ENCODE measurements around the gene GMDS.

GMDS gene

GRCh38 chr6:1729133-1729749 lies 516.2 kb downstream of the GMDS start:
- no peak overlapping the region for H3K4me3 ChIP-seq (ENCODE audit: low read depth, low read length)
- no peak for TF ChIP-seq CTCF (IDR thresholded peaks at IDR 0.05; ENCODE audit: borderline replicate concordance, insufficient read depth, low read depth, low read length)

- no peak overlapping the region for H3K4me3 ChIP-seq (ENCODE audit: low read depth, low read length)
- TF ChIP-seq CTCF (IDR thresholded peaks at IDR 0.05; ENCODE audit: borderline replicate concordance, insufficient read depth, low read depth, low read length), result no peak
Measured at GRCh38 chr6:1726341-1726768, 519.0 kb downstream of the GMDS start.

- TF ChIP-seq CTCF (IDR thresholded peaks at IDR 0.05; ENCODE audit: borderline replicate concordance, insufficient read depth, low read depth, low read length), result no peak
- no peak overlapping the region for H3K4me3 ChIP-seq (ENCODE audit: low read depth, low read length)
Measured at GRCh38 chr6:1724616-1725015, 520.8 kb downstream of the GMDS start.

- TF ChIP-seq CTCF (IDR thresholded peaks at IDR 0.05; ENCODE audit: borderline replicate concordance, insufficient read depth, low read depth, low read length), result no peak
- H3K4me3 ChIP-seq (ENCODE audit: low read depth, low read length), result no peak overlapping the region
Measured at GRCh38 chr6:1724124-1724523, 521.3 kb downstream of the GMDS start.

- H3K4me3 ChIP-seq (ENCODE audit: low read depth, low read length), result no peak overlapping the region
- TF ChIP-seq CTCF (IDR thresholded peaks at IDR 0.05; ENCODE audit: borderline replicate concordance, insufficient read depth, low read depth, low read length), result no peak
Measured at GRCh38 chr6:1722801-1723200, 522.6 kb downstream of the GMDS start.

GRCh38 chr6:1720620-1721322 lies 524.6 kb downstream of the GMDS start:
- TF ChIP-seq CTCF (IDR thresholded peaks at IDR 0.05; ENCODE audit: borderline replicate concordance, insufficient read depth, low read depth, low read length), result no peak
- H3K4me3 ChIP-seq (ENCODE audit: low read depth, low read length), result no peak overlapping the region

GRCh38 chr6:1719922-1720321 lies 525.5 kb downstream of the GMDS start:
- no peak overlapping the region for H3K4me3 ChIP-seq (ENCODE audit: low read depth, low read length)
- no peak for TF ChIP-seq CTCF (IDR thresholded peaks at IDR 0.05; ENCODE audit: borderline replicate concordance, insufficient read depth, low read depth, low read length)
